Nucleus accumbens (tissue), 56 donors: Measurements from ENCODE around the gene ACADS.
"Not testable (repeated sequence)": the region's sequence is repeated elsewhere in the genome, so short reads cannot be mapped to it uniquely, and the experiment has no call there.

ENCODE experiments used
- DNase-seq, 56 donors: peaks; one replicate each; lab custom pipeline; 2025; lab: John Stamatoyannopoulos, UW

Gene ACADS

DNA sequence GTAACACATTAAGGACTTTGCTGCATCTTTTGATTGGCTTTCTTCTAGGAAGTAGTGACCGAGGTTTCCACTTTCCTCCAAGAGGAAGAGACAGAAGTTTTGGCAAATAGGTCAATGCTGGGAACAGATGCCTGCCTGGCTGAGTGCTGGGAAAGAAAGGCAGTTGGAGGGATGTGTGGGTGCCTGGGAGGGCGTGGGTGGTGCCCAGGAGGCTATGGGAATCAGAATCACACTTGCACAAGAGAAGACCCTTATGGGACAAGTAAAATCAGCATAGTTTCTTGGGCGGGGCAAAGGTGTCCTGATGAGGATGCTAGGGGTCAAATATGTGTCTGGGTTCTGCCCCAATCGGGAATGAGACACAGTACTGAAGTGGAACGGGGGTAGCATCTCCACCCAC lies 906 bp upstream of the ACADS start:
- no peak for DNase-seq

DNA sequence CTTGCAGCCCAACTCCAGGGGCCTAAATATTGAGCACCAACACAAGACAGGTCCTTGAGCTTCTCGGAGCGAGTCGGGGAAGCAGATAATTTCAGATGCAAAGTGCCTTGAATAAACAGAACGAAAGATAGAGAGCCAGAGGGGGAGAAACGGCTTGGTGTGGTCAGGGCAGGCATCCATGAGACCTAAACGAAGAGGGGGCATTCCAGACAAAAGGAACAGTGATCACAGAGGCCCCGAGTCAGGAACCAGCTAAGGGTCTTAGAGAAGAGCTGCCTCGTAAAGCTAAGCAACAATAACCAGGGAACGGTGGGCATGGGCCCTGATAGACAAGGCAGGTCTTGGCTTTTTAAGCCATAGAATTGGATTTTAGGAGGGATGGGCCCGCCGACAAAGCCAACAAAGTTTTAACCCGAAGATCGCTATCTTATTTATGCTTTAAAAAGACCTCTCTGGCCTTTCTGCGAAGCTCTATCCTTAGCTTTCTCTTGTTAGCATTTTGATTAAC lies 421 bp upstream of the ACADS start:
- DNase-seq = peak in 1 of 56 donors; percentile 21

DNA sequence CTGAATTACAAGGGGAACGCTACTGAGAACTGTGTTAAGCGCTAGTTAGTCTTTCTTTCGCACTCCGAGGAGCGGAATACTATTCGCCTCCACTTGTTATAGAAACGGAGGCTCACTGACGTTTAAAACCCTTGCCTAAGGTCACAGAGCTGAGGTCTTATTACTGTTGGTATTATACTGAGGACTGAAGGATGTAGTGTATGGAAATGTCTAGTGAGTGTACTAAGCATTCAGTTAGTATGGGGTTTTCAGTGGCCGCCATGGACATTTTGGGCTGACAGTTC lies 826 bp downstream of the ACADS start:
- DNase-seq = no peak

DNA sequence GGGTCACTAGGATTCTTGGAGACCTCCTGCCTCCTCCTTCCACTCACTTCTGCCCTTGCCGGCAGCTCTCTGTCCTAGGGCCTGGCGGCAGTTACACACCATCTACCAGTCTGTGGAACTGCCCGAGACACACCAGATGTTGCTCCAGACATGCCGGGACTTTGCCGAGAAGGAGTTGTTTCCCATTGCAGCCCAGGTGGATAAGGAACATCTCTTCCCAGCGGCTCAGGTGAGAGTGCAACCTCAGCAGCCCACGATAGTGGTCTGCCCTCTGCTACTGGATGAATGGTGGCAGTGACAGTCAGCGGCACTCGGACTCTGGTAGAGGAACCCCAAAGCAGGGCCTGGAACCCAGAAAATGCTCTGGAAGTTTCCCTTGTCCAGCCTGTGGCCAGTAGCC lies 1.3 kb downstream of the ACADS start:
- DNase-seq = no peak

DNA sequence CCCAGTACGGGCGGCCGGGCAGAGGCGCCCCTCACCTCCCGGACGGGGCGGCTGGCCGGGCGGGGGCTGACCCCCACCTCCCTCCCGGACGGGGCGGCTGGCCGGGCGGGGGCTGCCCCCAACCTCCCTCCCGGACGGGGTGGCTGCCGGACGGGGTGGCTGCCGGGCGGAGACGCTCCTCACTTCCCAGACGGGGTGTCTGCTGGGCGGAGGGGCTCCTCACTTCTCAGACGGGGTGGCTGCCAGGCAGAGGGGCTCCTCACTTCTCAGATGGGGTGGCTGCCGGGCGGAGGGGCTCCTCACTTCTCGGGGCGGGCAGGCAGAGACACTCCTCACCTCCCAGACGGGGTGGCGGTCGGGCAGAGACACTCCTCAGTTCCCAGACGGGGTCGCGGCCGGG lies 6.6 kb downstream of the ACADS start:
- DNase-seq = not testable (repeated sequence)

DNA sequence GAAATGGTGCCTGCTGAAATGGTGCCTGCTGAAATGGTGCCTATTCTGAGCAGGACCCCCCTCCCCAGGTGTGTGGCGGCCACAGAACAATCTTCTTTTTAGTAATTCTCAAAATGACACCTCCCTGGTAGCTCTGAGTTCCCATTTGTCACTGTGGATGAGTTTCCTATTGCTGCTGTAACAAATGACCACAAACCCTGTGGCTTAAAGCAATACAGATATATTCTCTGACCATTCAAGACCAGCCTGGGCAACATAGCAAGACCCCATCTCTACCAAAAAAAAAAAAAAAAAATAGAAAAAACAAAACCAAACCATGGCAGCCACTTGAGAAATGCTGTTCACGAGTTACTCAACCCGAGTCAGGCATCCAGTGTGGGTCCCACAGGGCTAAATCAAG lies 7.9 kb downstream of the ACADS start:
- DNase-seq = no peak

DNA sequence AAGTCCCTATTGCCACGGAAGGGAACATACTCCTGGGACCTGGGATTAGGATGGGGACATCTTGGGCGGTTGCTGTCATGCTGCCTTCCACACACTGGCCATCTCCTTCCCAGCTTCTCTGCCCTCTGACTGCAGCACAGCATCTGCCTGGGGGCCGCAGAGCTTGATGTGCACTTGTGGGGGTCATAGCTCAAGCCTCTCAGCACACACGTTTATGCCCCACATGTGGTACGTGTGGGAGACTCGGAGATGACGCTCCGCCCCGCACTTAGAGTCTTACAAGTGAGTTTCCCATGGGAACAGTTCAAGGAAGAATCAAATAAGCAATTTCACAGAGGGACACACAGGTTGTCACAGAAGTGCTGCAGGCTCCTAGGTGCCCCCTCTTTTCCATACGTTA lies 8.6 kb downstream of the ACADS start:
- no peak for DNase-seq

DNA sequence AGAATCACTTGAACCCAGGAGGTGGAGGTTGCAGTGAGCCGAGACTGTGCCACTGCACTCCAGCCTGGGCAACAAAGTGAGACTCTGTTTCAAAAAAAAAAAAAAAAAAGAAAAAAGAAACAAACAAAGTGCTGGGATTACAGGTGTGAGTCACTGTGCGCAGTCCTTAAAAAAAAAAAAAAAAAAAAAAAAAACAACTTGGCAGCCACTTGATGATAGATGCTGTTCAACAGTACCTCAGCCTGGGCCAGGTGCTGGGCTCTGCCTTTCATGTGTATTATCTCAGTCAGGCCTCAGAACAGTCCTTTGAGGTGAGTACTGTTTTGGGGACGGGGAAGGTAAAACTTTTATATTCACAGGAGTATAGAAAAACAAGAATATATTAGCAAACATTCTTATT lies 9.6 kb downstream of the ACADS start:
- no peak for DNase-seq

DNA sequence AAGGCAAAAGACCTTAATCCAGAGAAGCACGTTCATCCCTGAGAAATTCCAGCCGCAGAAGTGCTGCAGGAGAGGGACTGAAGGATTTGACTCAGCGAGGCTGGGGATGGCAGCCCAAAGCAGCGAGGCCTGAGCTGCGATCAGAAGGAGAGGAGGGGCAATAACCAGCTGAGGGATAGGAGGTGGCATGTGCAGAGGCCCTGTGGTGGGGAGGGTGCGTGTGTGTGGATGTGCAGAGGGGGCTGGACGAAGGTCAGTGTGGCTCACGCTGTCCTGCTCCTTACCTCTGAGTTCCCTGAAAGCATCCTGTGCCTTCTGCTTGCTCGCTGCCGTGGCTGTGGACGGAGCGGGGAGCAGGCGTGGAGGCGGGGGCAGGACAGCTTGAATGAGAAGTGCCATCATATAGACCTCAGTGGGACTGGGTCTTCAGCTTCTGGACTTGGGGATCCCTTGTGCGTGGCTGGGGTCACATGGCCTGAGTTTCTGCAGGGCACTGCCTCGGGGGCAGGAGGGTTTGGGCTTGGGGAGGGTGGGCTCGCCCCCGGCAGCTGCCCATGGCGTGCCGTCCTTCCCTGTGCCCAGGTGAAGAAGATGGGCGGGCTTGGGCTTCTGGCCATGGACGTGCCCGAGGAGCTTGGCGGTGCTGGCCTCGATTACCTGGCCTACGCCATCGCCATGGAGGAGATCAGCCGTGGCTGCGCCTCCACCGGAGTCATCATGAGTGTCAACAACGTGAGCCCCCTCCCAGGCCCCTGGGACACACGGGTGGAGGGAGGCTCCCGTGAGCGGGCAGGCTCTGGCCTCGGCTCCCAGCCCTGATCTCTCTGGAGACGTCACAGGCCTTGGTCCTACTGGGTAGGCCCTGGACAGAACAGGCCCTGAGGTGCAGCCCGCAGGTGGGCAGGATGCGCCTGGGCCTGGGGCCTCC lies 11.0 kb downstream of the ACADS start:
- no peak for DNase-seq

DNA sequence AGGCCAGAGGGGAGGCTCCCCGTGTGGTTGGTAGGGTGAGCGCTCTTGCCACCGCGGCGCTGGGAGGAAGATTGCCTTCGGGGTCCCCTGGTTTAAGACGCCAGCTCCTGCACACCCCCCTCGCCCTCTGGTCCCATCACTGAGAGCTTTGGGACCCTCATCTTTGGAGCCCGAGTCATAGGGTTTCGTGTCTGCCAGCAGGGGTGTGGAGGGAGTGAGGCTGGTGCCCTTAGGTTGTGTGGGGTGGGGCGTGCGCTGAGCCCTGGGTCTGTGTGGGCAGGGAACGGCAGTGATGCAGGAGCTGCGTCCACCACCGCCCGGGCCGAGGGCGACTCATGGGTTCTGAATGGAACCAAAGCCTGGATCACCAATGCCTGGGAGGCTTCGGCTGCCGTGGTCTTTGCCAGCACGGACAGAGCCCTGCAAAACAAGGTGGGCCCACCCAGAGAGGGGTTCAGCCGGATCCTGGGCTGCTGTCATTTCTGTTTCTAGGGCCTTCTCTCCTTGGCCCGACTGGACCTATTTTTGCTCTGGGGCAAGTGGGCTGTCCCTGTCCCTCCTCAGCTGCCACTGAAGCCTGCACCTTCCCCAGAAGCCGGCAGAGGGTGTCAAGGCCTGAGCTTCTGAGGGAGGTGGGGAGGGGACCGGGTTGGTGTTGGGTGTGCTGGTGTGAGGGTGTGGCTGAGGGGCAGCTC lies 12.1 kb downstream of the ACADS start:
- DNase-seq = peak in 1 of 56 donors; percentile 17

DNA sequence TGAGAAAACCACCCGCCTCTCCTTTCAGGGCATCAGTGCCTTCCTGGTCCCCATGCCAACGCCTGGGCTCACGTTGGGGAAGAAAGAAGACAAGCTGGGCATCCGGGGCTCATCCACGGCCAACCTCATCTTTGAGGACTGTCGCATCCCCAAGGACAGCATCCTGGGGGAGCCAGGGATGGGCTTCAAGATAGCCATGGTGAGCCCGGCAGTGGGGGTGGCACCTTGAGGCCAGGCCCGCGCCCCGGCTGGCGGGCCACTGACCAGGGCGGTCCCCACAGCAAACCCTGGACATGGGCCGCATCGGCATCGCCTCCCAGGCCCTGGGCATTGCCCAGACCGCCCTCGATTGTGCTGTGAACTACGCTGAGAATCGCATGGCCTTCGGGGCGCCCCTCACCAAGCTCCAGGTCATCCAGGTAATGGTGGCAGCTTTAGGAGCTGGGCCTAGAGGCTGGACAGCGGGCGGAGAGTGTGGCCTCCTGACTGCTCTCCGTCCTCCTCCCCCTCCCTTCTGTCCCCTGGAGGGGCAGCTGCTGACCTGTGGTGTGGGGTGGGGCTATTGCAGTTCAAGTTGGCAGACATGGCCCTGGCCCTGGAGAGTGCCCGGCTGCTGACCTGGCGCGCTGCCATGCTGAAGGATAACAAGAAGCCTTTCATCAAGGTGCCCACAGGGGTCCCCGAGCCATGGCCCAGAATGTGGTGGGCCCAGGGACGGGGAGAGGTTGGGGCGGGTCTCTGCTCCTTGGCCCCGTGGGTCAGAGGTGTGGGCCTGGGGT lies 12.8 kb downstream of the ACADS start:
- DNase-seq = peak in 1 of 56 donors; percentile 4

DNA sequence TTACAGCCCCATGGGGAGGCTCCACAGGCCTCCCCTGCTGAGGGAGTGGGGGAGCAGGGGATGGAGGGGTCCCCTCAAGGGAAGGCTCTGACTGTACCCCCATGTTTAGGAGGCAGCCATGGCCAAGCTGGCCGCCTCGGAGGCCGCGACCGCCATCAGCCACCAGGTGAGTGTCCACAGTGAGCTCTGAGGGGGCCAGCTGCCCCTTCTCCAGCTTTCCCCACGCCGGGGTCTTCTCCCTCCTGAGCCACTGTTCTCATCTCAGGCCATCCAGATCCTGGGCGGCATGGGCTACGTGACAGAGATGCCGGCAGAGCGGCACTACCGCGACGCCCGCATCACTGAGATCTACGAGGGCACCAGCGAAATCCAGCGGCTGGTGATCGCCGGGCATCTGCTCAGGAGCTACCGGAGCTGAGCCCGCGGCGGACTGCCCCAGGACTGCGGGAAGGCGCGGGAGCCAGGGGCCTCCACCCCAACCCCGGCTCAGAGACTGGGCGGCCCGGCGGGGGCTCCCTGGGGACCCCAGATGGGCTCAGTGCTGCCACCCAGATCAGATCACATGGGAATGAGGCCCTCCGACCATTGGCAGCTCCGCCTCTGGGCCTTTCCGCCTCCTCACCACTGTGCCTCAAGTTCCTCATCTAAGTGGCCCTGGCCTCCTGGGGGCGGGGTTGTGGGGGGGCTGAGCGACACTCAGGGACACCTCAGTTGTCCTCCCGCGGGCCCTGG lies 13.6 kb downstream of the ACADS start:
- DNase-seq = no peak

DNA sequence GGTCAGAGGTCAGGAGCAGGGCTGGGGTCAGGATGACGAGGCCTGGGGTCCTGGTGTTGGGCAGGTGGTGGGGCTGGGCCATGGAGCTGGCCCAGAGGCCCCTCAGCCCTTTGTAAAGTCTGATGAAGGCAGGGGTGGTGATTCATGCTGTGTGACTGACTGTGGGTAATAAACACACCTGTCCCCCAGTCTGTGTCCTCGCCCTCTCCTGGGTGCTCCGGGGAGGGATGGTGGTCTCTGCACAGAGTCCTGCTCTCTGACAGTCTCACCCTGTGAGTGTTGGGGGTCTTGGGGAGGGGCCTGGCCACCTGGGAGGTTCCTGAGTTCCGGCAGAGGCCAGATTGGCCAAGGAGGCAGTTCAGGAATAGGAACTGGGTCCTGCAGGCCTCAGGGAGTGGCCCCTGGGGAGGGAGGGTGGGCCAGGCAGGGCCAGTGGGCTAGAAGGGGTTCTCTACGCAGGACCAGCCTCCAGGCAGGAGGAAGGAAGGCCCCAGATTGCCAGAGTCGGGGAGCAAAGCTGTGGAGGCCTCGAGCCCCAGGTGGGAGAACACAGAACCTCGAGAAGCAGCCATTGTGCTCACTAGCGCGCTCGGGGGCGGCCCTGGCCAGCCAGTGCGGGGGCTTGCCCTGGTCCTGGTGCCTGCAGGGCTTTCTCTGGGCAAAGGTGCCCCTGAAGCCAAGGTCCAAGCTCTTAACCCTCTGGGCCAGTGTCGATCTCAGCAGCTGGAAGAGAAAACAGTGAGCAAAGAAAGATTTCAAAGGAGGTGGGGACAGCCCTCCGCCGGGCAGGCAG lies 14.4 kb downstream of the ACADS start:
- DNase-seq = no peak

DNA sequence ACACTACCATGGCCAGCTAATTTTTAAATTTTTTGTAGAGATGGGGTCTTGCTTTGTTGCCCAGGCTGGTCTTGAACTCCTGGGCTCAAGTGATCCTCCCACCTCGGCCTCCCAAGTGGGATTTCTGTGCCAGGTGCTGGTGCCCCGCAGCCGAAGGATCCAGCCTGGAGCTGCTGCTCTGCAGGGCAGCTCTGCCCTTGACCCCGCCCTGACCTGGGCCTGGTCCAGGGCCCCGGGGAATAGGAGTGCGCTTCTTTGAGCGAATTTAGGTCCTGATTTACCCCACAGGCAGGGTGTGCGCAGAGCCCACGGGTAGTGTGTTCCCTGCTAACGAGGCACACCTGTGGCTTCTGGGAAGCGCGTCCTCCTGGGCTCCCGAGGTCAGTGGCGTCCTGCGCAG lies 15.2 kb downstream of the ACADS start:
- DNase-seq = no peak

DNA sequence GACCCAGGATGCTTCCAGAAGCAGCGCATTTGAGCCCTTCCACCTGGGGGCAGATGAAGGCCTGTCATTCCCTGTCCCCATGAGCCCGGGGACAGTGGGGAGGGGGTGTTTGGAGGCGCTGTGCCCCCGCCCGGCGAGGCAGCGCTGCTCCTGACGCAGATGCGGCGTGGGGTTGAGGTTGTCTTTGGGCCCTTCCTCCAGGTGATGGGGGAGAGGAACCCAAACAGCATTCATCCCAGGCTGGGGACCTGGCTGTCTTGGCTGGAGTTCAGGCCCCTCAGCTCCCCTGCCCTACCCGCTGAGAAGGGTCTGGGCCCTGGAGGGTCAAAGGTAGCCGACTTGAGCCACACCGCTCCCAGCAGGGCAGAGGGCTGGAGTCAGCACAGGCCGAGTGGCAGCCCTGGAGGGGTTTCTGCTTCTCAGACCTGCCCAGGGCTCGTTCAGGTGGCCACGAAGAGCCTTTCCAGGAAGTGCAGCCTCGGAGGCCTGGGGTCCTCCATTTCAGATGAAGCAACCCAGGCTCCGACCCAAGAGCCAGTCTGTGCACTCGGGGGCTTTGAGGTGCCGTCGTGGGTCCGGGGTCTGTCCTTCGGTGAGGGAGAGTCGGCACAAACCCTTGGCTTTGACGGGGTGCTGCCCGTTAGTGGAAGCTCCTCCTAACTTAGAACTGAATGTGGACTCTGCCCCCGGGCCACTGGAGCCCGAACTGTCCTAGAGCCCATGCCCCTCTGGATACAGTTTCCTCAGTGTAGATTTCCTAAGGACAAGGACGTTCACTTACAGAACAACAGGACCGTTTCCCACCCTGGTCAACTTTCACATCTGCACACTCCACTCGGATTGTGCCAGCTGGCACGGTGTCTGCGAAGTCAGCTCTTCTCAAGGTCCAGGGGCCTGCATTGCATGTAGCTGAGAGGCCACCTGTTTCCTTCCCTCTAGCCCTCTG lies 16.1 kb downstream of the ACADS start:
- no peak for DNase-seq

DNA sequence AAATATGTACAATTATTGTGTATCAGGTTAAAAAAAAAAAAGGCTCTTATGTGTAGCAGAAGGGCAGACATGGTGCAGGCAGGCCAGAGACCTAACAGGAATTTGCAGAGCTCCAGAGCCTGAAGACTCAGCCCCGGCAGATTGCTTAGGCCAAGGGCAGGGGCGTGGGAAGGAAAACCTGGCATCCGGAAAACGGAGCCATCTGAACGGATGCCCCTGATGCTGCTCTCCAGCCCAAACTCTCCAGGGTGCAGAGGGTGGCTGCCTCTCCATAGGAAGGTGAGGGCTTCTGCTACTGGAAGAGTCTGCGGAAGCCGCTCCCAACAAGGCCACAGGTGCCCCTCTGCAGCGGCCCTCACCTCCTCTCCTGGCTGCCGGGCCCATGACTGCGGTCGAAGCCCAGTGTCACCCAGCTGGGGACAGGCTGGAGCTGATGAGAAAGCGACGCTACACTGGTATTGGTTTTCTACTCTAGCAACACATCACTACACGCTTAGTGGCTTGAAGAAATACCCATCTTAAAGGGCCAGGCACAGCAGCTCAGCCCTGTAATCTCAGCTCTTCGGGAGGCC lies 19.4 kb downstream of the ACADS start:
- no peak for DNase-seq

DNA sequence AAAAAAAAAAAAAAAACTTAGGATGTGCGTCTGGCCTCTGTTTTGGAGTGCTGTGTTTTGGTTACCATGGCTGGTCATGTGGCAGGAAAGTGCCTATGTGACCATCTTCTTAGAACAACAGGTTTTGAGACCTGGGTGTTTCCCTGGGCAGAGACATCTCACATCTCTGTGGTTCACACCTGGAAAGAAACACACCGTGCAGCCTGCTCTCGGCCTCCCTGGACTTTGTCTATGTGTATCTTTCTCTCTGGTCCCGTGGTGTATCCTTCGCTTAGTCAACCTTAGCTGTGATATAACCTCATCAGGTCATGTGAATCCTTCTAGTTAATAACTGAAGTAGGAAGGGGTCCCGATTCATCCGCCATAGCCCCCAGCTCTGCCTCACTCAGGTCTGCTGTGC lies 22.6 kb downstream of the ACADS start:
- no peak for DNase-seq

DNA sequence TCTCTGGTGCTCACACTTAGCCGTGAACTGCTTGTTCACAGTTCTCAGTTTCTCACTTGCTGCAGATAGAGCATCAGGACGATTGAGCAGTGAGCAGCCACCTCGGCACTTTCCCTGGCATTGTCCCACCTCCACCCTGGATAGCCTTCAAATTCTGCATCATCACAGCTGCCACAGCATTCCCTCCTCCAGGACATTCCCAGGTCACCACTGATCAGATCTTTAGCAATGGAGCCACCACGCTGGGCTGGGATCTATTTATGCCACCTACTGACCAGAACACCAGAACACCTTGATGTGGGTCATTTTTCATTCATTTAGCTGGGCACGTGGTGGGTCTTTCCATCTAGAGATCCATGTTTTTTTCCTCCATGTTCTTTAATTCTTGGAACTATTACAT lies 23.6 kb downstream of the ACADS start:
- DNase-seq = no peak
